Inferior parietal cortex (tissue), 1 donor: Measurements from ENCODE around the gene LIMK2.

Experiments used
- DNase-seq: peaks from one replicate; pipeline ENCODE4 v3.0.0-alpha.2; 2016; ENCODE audit errors: extremely low spot score

LIMK2 gene

GRCh38 chr22:31272522-31273446, 60.7 kb downstream of the LIMK2 start:
- peak; percentile 86 for DNase-seq

GRCh38 chr22:31274017-31274416, 61.9 kb downstream of the LIMK2 start:
- DNase-seq: no peak

DNA sequence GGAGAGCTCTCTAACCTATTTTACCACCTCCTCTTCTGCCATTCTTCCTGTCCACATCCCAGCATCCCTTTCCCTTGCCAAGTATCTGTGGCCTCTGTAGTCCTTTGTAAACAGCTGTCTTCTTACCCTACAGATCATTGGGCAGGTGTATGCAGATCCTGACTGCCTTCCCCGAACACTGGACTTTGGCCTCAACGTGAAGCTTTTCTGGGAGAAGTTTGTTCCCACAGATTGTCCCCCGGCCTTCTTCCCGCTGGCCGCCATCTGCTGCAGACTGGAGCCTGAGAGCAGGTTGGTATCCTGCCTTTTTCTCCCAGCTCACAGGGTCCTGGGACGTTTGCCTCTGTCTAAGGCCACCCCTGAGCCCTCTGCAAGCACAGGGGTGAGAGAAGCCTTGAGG, 62.9 kb downstream of the LIMK2 start:
- DNase-seq: no peak

- DNase-seq: no peak
Observed at GRCh38 chr22:31275576-31275975, 63.5 kb downstream of the LIMK2 start.

DNA sequence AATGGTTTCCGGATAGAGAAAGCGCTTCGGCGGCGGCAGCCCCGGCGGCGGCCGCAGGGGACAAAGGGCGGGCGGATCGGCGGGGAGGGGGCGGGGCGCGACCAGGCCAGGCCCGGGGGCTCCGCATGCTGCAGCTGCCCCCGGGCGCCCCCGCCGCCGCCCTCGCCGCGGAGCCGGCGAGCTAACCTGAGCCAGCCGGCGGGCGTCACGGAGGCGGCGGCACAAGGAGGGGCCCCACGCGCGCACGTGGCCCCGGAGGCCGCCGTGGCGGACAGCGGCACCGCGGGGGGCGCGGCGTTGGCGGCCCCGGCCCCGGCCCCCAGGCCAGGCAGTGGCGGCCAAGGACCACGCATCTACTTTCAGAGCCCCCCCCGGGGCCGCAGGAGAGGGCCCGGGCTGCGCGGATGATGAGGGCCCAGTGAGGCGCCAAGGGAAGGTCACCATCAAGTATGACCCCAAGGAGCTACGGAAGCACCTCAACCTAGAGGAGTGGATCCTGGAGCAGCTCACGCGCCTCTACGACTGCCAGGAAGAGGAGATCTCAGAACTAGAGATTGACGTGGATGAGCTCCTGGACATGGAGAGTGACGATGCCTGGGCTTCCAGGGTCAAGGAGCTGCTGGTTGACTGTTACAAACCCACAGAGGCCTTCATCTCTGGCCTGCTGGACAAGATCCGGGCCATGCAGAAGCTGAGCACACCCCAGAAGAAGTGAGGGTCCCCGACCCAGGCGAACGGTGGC, 64.5 kb downstream of the LIMK2 start:
- no peak for DNase-seq

DNA sequence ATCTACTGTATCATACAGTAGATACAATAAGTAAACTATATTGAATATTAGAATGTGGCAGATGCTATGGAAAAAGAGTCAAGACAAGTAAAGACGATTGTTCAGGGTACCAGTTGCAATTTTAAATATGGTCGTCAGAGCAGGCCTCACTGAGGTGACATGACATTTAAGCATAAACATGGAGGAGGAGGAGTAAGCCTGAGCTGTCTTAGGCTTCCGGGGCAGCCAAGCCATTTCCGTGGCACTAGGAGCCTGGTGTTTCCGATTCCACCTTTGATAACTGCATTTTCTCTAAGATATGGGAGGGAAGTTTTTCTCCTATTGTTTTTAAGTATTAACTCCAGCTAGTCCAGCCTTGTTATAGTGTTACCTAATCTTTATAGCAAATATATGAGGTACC, 65.6 kb downstream of the LIMK2 start:
- no peak for DNase-seq

- no peak for DNase-seq
Observed at GRCh38 chr22:31278151-31278621, 66.1 kb downstream of the LIMK2 start.

GRCh38 chr22:31278626-31279326, 66.7 kb downstream of the LIMK2 start:
- no peak for DNase-seq

DNA sequence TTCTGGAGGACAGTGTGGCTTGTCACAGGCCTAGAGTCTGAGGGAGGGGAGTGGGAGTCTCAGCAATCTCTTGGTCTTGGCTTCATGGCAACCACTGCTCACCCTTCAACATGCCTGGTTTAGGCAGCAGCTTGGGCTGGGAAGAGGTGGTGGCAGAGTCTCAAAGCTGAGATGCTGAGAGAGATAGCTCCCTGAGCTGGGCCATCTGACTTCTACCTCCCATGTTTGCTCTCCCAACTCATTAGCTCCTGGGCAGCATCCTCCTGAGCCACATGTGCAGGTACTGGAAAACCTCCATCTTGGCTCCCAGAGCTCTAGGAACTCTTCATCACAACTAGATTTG, 67.2 kb downstream of the LIMK2 start:
- DNase-seq: no peak

GRCh38 chr22:31279821-31280505, 67.9 kb downstream of the LIMK2 start:
- DNase-seq: no peak

- no peak for DNase-seq
Observed at GRCh38 chr22:31281733-31282132, 69.6 kb downstream of the LIMK2 start.

DNA sequence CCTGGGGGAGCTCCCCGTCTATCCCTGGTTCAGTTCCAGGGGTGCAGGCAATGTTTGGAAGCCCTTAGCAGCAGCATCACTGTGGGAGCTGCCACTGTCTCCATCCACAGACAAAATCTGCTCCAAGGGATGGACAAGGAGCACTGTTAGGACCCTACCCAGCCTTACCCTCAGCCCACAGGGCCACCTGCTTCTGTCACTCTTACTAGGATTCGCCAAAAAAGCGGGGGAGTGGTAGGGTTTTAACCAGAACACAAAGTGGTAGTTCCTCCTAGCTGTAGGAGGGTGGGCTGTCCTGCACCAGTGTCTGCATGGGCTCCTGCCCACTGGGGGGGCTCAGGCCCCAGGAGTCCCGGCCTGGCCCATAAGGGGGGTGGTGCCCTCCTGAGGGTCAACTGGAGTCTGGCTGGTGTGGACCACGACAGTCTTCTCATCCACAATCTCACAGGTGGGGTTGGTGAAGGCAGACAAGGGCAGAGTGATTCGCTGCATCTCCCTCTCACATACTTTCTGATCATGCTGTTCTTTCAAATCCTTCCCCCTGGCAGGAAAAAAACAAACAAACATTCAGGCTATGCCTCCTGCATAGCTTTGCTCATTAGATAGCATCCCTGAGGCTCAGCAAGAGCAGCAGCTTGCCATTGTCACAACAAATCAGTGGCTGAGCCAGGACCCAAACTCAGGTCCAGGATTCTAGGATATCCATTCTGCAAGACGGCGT, 70.8 kb downstream of the LIMK2 start:
- no peak for DNase-seq

DNA sequence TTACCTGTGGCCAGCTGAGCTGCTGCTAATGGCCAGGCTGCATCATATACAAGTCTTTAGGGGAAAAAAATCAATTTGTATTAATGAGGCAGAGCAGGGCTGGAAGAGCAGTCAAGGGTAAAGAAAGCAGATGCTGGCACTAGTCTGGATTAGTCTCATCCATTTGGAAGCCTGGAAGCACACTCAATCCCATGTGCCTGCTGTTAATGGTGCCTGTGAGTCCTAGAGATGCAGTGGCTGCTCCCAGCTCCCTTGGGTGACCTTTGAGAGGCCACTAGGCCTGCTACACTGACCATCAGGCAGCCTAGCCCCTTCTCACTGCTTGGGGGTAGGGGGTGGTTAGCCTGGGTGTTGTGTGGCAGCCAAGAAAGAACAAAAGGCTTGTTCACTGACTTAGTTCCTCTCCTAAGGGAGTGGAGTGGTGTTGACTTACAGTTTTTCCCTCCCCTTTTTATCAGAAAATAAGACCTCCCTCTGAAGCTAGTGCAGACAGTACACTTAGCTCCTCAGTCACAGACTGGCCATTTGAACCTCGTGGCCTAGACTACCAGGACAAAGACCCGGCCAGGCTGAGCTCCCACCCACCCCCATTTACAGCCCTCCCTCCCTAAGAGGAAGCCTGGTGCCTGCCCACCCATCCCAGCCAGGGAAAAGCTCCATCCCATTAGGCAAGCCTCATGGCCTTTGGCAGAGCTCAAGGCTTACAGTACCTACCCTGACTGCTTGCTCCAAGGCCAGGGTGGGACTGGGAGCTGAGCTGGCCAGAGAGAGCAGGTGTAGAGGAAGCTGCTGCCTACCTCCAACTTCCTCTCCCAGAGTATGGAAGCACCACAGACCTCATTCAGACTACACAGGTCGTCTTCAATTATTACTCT, 72.4 kb downstream of the LIMK2 start:
- DNase-seq: no peak

DNA sequence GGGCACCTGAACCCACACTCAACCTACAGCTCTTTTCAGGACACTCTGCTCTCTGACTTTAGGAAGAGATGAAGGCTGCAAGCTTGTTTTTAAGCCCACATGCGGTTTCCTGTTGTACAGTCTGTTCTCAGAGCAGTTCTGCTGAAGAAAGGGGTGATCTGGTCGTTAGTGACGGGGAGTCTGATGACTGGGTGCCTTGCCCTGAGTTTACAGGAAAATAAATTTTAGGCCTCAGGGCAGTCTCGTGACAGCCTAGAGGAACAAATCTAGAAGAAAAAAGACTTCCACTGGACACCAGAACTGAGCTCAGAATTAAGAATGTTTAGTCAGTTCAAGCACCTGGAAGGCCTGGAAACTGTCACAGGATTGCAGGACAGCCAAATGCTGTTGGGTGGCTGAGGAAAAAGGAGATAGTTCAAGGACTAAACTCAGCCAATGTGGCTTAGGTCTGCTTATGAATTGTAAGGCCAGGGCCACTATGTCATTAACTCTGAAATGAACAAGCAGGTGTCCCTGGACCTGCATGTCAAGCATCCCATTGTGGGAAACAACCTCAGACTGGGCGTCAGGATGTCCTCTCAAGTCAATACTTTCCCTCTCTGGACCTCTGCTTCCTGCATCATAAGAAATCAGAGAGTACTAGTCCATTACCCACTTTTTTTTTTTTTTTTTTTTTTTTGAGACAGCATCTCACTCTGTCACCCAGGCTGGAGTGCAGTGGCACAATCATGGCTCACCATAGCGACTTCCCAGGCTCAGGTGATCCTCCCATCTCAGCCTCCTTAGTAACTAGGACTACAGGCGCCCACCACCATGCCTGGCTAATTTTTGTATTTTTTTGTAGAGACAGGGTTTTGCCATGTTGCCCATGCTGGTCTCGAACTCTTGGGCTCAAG, 74.5 kb downstream of the LIMK2 start:
- DNase-seq: no peak

GRCh38 chr22:31287818-31288495, 75.9 kb downstream of the LIMK2 start:
- no peak for DNase-seq

DNA sequence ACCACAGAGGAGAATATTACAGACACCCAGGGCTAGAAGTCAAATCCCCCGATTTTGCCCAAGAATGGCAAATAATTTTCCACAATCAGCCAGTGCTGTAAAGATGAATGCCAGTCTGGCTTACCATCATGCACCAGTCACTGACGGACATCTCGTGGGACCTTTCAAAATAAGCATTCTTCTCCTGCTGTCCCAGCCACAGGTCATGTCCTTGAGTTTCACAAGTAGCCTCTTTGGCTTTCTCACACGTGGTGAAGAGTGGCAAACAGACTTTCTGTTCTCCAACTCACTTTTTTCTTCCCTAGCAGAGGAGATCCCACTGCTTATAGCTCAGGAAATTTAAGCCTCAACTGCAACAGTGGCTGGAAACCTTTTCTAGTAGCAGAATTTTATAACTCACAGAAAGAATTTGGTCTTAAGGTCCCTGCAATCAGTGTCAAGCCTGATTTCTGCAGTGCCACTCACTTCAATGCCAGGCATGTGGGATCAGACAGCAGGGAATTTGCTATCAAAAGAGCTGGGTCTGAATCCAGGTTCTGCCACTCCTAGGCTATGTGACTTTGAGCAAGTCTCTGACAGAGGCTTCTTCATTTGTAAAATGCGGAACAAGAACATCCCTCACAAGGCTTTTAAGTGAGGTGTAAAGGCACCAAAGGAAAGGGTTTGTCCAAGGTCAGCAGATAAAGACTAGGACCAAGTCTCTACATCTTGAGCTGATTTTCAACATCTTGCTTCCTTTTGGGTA, 76.6 kb downstream of the LIMK2 start:
- no peak for DNase-seq

DNA sequence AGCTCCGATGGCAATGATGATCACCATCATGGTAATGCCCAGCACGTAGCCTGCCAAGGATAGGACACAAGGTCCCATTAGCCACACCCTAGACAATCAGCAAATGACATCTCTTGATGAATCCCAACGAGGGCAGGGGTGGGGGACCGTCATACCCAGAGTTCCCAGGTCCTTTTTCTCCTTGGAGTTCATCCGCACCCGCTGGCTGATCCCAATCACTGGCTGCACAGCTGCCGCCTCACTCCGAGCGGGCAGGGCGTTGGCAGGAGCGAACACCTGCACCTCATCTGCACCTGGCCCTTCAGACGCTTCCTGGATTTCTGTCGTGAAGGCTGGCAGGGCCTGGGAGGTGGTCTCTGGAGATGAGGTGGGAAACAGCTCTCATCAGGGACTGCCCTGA, 77.2 kb downstream of the LIMK2 start:
- DNase-seq: no peak
